GM12875 (cell line): ENCODE data around the gene KCNJ8.

Experiments used
- H3K4me3 ChIP-seq: one replicate; pipeline ENCODE4 v1.5.1; 2011; ENCODE audit warnings: low read depth, low read length, control low read depth
- CTCF ChIP-seq: IDR thresholded peaks from 2 replicates; pipeline ENCODE4 v1.5.1; 2011; ENCODE audit warnings: low read depth, mild to moderate bottlenecking, control low read depth, inconsistent platforms, low read length, moderate library complexity, borderline replicate concordance; ENCODE audit not compliant: insufficient read depth

The KCNJ8 gene

GRCh38 chr12:21715386-21715785 is 59.1 kb downstream of the KCNJ8 start:
- H3K4me3 ChIP-seq, result no peak overlapping the region
- no peak for TF ChIP-seq CTCF
